HG03064 (cell line): Measurements from ENCODE around the gene CYB561.

Experiments
- ATAC-seq: cut with Tn5 transposase; IDR thresholded peaks from one replicate; pipeline ENCODE4 v1.9.1; 2021; ENCODE audit warnings: low read depth; ENCODE audit not compliant: unreplicated experiment

Gene CYB561, protein sequence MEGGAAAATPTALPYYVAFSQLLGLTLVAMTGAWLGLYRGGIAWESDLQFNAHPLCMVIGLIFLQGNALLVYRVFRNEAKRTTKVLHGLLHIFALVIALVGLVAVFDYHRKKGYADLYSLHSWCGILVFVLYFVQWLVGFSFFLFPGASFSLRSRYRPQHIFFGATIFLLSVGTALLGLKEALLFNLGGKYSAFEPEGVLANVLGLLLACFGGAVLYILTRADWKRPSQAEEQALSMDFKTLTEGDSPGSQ

DNA sequence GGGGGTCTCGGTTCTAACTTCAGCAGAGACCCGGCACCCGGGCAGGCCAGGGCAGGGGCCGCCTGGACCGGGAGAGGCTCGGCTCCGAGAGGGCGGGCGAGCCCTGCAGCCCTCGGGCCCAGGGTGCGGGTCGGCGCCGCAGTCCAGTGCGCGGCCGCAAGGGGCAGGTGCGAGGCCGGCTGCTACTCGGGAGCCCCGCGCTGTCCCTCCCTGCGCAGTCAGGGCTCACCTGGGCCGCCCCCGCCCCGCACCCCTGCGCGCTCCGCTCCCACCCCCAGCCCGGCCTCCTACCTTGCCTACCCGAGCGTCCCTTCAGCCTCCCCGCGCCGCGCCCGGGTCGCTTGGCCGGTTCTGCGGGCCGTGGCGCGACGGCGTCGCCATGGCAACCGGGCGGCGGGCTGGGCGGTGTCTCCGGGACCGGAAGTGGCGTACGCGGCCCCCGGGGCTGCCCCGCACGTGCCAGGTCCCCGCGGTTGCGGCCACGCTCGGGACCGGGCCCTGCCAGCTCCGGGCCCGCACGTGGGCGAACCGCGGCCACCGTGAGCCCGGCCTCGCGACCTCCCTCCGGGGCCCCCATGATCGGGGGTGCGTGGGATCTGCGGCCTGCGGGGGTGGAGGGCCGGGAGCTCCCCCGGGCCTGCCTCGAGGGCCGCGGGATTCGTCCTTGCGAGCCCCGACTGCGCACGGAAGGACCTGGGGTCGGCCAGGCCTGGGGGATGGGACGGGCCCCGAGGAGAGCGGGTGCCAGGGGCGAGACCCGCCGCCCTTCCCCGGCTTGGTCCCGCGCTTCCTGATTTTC is at the start of gene CYB561:
CYB561 (minus strand) TSS at position 353 of the 799 bp plus-strand sequence. CDS start 8,759 bp downstream, outside the sequence.
- peak; percentile 47 for ATAC-seq

GRCh38 chr17:63495491-63495890 is 49.4 kb upstream of the CYB561 start:
- ATAC-seq, result no peak

GRCh38 chr17:63494300-63494928 is 48.3 kb upstream of the CYB561 start:
- ATAC-seq, result no peak

DNA sequence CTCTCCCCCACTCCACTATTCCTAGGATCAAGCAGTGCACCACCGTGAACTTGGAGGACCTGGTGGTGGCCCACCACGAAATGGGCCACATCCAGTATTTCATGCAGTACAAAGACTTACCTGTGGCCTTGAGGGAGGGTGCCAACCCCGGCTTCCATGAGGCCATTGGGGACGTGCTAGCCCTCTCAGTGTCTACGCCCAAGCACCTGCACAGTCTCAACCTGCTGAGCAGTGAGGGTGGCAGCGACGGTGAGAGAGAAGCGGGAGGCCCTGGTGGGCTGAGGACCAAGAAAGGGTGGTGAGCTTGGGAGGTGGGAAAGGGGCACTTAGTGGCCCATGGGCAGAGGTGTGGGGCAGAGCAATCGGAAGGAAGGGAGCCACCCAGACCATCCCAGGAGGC is 47.3 kb upstream of the CYB561 start:
- no peak for ATAC-seq

DNA sequence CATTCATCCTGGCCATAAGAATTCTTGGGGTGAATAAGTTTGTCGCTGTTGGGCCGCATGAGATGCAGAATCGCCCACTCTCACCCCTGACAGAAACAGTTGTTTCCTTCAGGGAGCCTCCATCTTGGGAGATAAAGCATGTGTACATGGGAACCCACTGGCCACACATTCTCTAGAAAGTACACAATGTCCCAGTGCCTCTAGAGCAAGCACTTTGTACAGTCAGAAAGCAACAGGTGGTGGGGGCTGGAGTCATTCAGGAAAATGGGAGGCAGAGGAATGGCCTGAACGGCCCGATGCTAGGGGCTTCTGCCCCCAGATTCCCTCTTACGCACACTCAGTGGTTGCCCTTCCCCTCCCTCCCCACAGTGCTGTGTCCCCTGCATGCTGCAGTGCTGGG is 46.8 kb upstream of the CYB561 start:
- ATAC-seq, result no peak

DNA sequence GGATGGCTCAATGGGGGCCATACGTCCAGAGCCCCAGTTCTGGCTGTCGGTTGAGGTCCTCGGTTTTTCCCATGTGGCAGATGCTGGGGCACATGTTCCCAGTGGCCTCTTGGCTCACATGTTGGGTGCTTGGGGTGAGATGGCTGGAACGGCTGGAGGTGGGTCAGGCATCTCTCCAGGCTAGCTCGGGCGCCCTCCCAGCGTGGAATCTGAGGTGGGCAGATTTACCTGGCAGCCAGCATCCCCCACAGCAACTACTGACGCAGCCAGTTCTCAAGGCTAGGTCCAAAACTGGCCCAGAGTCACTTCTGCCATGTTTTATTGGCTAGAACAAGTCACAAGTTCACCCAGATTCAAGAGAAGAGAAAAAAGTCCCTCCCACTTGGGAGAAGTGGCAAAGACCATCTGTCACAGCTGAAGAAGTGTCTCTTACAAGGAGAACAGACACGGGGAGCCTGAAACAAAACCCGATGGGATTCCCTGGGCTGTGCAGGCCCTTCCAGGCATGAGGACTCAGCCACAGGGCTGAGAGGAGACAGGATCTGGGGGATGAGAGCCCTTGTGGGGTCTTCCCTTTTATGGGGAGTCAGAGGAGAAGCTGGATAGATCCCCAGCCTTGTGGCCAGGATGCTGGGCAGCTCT is 46.0 kb upstream of the CYB561 start:
- ATAC-seq, result no peak

- no peak for ATAC-seq
These were observed 45.3 kb upstream of the CYB561 start for GRCh38 chr17:63491413-63491812.

DNA sequence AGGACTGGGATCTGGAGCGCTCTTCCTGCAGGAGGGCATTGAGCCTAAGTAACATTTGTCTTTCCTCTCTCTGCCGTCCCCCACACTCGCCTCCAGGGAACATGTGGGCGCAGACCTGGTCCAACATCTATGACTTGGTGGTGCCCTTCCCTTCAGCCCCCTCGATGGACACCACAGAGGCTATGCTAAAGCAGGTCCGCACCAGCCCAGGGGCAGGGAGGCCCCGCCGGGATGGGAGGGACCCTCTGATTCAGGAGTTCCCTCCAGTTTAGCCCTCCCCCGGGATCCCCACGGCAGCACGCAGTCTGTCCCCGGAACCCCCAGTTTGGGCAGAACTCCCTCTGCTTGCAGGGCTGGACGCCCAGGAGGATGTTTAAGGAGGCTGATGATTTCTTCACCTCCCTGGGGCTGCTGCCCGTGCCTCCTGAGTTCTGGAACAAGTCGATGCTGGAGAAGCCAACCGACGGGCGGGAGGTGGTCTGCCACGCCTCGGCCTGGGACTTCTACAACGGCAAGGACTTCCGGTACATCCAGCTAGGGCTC is 44.8 kb upstream of the CYB561 start:
- no peak for ATAC-seq

GRCh38 chr17:63490329-63490728 is 44.2 kb upstream of the CYB561 start:
- no peak for ATAC-seq

DNA sequence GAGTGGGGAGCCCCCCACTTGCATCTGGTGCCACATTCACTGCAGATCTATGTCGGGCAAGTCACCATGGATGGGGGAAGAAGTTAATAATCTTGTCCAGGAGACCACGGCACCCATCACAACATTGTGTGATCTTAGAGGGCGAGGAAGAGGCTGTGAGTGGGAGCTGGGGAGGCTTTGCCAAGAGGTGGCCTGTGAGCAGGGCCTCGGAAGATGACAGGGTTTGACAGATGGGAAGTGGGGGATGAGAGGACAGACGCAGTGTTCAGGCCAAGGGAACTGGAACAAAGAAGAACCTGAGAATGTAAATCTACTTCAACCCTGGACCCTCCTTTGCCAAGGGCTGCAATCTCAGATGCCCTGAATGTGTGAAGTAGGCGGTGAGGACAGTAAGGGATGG is 43.2 kb upstream of the CYB561 start:
- ATAC-seq, result no peak

- no peak for ATAC-seq
These were observed 42.7 kb upstream of the CYB561 start for GRCh38 chr17:63488851-63489250.

GRCh38 chr17:63487014-63487339 is 40.9 kb upstream of the CYB561 start:
- no peak for ATAC-seq

DNA sequence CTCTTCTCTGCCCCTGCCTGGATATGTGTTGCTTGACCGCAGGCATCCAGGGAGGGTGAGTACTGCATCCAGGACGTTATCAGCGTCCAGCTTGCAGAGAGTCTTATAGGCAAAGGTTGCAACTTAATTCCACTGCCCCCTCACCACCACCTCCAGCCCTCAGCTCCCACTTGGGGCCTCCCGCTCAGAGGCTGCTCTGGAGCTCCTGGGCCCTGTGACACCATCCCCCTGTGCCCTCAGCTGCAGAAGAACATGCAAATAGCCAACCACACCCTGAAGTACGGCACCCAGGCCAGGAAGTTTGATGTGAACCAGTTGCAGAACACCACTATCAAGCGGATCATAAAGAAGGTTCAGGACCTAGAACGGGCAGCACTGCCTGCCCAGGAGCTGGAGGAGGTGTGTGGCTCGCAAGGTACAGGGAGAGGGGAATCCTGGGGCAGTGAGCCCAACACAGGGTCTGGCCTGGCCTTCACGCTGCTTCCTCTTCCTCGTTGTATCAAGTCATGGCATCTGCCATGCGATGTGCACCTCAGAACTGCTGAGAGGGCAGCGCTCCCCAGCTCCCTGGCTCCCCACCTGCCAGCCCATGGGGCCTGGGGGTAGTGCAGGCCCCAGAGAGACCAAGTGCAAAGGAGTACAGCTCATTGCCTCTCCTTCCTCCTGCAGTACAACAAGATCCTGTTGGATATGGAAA is 40.4 kb upstream of the CYB561 start:
- no peak for ATAC-seq

DNA sequence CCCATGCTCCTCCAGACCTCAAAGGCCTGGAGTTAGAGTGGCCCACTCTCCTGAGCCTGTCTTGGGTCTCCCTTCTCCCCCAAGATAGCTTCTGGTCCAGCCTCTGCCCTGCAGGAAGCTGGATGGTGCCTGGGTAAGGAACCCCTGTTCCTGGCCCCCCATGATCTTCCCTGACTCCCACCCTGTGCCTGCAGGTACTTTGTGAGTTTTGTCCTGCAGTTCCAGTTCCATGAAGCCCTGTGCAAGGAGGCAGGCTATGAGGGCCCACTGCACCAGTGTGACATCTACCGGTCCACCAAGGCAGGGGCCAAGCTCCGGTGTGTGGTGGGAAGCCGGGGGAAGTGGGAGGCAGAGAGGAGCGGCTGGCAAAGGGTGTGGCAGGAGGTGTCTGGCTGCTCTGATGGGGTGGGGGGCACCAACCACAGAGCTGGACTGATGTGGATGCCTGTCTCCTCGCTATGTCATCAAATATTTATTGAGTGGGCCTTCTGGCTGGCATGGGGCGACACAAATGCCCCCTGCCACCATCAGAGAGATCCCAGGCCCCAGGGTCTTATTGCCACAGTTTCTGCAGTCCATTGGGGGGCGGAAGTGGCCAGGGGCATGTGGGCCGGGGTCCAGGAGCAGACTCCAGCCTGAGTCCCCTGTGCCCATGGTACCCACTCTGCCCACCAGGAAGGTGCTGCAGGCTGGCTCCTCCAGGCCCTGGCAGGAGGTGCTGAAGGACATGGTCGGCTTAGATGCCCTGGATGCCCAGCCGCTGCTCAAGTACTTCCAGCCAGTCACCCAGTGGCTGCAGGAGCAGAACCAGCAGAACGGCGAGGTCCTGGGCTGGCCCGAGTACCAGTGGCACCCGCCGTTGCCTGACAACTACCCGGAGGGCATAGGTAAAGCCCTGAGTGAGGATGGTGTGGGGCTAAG is 37.8 kb upstream of the CYB561 start:
- no peak for ATAC-seq

DNA sequence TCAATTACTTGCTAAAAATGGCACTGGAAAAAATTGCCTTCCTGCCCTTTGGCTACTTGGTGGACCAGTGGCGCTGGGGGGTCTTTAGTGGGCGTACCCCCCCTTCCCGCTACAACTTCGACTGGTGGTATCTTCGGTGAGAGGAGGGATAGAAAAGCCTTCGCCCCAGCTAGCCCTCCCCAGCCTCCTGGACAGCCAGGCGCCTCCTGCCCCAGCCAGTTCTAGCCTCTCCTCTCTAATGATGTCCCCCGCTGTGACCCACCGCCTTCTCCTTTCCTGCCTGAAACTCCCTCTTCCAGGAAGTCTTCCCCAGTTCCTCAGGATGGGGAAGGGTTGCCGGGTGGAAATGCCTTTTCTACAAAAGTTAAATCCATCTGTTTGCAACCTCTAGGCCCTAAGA is 36.9 kb upstream of the CYB561 start:
- ATAC-seq, result no peak

- ATAC-seq, result no peak
These were observed 36.4 kb upstream of the CYB561 start for GRCh38 chr17:63482509-63482908.

- no peak for ATAC-seq
These were observed 35.4 kb upstream of the CYB561 start for GRCh38 chr17:63481488-63481870.

GRCh38 chr17:63480826-63481487 is 34.9 kb upstream of the CYB561 start:
- ATAC-seq, result no peak

DNA sequence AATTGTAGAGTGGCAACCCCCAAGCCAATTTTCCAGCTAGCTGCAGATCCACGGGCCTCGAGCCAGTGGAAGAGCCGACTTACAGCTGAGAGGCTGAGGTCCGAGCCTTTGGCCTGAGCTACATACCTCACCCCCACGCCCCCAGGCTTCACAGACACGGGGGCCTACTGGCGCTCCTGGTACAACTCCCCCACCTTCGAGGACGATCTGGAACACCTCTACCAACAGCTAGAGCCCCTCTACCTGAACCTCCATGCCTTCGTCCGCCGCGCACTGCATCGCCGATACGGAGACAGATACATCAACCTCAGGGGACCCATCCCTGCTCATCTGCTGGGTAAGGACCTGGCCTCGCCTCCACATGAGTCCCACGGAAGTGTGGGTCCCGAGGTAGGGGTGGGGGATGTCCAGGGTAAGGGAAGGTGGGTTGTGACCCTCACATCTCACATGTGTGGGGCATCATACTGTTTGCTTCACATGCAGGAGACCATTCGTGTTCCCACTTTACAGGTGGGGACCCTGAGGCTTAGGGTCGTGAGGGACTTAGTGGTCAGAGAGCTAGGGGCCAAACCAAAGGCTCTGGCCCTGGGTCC is 34.2 kb upstream of the CYB561 start:
- ATAC-seq, result no peak
